Activated CD4-positive, alpha-beta T cell treated with anti-CD3 and anti-CD28 coated beads, Interleukin-2, amount 10 ng/mL, durations not matched to agents 24 days and 14 days (primary cell): Measurements from ENCODE around the gene RASA2. TPM values are rescaled to one million over a fixed set of nuclear protein-coding genes. Genes with fewer than 3 reads are reported as not detected.
A peak's percentile ranks its signal among the peaks of the same experiment; 100 is the strongest.

Experiments
- DNase-seq: peaks from one replicate; pipeline ENCODE4 v3.0.0; 2022
- H3K27ac Mint-ChIP-seq: one replicate; pipeline ENCODE4 v1.8.0; 2022; ENCODE audit warnings: mild to moderate bottlenecking, mixed read lengths
- H3K27me3 Mint-ChIP-seq: one replicate; pipeline ENCODE4 v1.8.0; 2022; ENCODE audit warnings: mixed read lengths
- H3K36me3 Mint-ChIP-seq: one replicate; pipeline ENCODE4 v1.8.0; 2022; ENCODE audit warnings: low read depth, mild to moderate bottlenecking, mixed read lengths
- H3K4me1 Mint-ChIP-seq: one replicate; pipeline ENCODE4 v1.8.0; 2021; ENCODE audit warnings: mixed read lengths
- H3K4me3 Mint-ChIP-seq: one replicate; pipeline ENCODE4 v1.8.0; 2022; ENCODE audit warnings: mild to moderate bottlenecking, moderate library complexity, mixed read lengths
- H3K9me3 Mint-ChIP-seq: one replicate; pipeline ENCODE4 v1.8.0; 2021; ENCODE audit warnings: mixed read lengths
- intact Hi-C: fragments of 100-400 bp; cut with micrococcal nuclease; formaldehyde crosslinking; loops from one replicate; pipeline ENCODE4 v1.15.1; 2023
- total RNA-seq: library from RNA; stranded (reverse); gene quantifications from 2 replicates; pipeline ENCODE4 v1.2.3, GENCODE V29; 2022

RASA2 gene
- total RNA-seq, 1 donor from 2014 or later = 30.2 TPM

DNA sequence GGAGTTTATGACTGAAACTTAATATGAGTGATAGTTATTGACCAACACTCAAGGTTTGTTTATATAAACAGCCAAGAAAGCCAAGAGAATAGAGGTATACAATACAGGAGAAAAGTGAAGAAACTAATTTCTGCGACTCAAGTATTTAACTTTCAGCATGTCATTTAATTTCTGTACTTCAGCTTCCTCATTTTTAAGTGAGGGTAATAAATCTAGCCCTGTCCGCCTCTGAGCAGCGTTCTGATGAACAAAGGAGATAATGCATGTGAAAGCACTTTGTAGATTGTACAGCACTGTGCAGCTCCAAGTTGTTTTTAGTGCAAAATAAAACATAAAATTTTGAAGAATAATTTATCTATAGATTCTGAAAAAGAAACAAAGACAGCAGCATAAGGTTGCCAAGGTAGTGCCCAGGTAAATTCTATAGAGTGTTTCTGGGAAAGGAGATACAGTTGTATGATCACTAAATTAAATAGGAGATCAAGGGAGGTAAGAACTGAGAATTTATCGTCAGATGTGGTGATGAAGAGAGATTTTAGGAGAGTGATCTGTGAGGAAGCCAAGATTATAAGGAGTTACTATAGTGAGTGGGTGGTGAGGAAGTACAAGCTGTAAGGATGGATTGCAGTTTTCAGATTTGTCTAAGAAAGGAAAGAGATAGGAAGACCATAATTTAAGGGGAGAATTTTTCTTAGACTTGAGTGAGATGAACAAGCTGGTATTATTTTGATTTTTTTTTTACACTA lies 71.3 kb downstream of the RASA2 start:
- no peak overlapping the region for H3K4me3 Mint-ChIP-seq
- no peak for DNase-seq
- H3K27me3 Mint-ChIP-seq = no peaks in the 10 kb centered on the region
- intact Hi-C loops = no loop called here
- H3K36me3 Mint-ChIP-seq = peaks cover 20% of the 10 kb centered on the region
- H3K27ac Mint-ChIP-seq = no peak overlapping the region
- H3K9me3 Mint-ChIP-seq = no peaks in the 10 kb centered on the region
- peaks cover 23% of the 10 kb centered on the region for H3K4me1 Mint-ChIP-seq

DNA sequence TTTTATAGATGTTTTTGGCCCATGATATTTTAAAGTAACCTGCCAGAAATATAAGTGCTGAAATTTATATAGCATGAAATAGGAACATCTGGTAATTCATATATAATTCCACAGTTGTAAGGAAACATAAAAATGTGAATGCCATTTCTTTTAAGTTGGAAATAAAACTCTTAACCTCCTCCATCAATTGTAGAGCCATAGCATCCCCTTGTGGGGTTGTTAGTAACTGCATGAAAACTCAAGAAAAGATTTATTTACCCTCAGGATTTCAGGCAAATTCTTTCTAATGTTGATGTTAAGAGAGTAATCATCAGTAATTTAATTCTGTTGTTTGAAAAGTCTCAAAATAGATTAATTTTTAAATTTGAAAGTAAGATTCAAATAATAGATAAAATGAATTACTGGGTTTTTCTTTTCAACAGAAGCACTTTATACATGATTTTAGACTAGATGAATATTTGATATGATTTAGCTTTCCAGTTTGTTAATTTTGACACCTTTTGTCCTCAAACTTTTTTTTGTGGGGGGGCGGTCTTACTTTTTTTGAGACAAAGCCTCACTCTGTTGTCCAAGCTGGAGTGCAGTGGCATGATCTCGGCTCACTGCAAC lies 74.7 kb downstream of the RASA2 start:
- intact Hi-C loops = loop anchor here (1.0 to 5.0 kb wide), 4 partner anchors 86 to 249 kb away; no protein-coding TSS in a partner anchor
- DNase-seq = peak; percentile 87

DNA sequence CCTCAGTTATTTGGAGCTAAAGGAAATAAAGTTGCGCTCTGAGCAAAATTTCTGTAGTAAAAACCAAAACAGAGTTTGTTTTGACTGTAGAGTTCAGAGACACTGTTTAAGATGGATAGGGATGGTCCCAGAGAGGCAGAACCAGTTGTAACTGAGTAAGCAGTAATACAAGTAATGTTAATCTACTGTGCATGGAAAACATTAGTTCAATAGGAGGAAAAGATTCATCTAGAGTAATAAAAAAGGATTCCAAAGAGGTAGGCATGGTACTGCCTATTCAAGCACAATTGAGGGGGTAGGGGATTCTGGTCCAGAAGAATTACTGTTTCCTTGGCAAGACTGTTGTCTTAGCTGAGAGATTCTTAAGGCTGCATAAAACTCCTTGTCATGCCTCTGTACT lies 77.4 kb downstream of the RASA2 start:
- H3K27me3 Mint-ChIP-seq = no peaks in the 10 kb centered on the region
- no peak for DNase-seq
- H3K27ac Mint-ChIP-seq = no peak overlapping the region
- H3K9me3 Mint-ChIP-seq = no peaks in the 10 kb centered on the region
- H3K4me1 Mint-ChIP-seq = peaks cover 13% of the 10 kb centered on the region
- peaks cover 32% of the 10 kb centered on the region for H3K36me3 Mint-ChIP-seq
- no peak overlapping the region for H3K4me3 Mint-ChIP-seq
- intact Hi-C loops = loop anchor here (5.0 kb wide), 2 partner anchors 83 to 252 kb away; no protein-coding TSS in a partner anchor

More for the DNA sequence above, 74.7 kb downstream of the RASA2 start:
- H3K27ac Mint-ChIP-seq = no peak overlapping the region
- H3K9me3 Mint-ChIP-seq = no peaks in the 10 kb centered on the region
- no peak overlapping the region for H3K4me3 Mint-ChIP-seq
- peaks cover 13% of the 10 kb centered on the region for H3K4me1 Mint-ChIP-seq
- H3K36me3 Mint-ChIP-seq = peaks cover 33% of the 10 kb centered on the region
- no peaks in the 10 kb centered on the region for H3K27me3 Mint-ChIP-seq

DNA sequence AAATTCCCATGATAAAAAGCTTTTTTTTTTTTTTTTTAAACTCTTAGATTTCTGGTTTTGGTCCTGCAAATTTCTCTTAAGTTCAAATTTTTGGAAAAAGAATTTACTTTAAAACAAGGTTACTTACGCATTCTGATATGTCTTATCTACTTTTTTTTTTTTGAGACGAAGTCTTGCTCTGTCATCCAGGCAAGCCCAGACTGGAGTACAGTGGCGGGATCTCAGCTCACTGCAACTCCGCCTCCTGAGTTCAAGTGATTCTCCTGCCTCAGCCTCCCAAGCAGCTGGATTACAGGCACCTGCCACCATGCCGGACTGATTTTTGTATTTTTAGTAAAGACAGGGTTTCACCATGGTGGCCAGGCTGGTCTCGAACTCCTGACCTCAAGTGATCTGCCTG lies 83.2 kb downstream of the RASA2 start:
- H3K36me3 Mint-ChIP-seq = peaks cover 31% of the 10 kb centered on the region
- no peaks in the 10 kb centered on the region for H3K27me3 Mint-ChIP-seq
- DNase-seq = no peak
- H3K27ac Mint-ChIP-seq = no peak overlapping the region
- H3K4me3 Mint-ChIP-seq = no peak overlapping the region
- H3K9me3 Mint-ChIP-seq = no peaks in the 10 kb centered on the region
- intact Hi-C loops = loop anchor here (10.0 kb wide), 1 partner anchor 345 kb away; no protein-coding TSS in a partner anchor
- peaks cover 2% of the 10 kb centered on the region for H3K4me1 Mint-ChIP-seq

DNA sequence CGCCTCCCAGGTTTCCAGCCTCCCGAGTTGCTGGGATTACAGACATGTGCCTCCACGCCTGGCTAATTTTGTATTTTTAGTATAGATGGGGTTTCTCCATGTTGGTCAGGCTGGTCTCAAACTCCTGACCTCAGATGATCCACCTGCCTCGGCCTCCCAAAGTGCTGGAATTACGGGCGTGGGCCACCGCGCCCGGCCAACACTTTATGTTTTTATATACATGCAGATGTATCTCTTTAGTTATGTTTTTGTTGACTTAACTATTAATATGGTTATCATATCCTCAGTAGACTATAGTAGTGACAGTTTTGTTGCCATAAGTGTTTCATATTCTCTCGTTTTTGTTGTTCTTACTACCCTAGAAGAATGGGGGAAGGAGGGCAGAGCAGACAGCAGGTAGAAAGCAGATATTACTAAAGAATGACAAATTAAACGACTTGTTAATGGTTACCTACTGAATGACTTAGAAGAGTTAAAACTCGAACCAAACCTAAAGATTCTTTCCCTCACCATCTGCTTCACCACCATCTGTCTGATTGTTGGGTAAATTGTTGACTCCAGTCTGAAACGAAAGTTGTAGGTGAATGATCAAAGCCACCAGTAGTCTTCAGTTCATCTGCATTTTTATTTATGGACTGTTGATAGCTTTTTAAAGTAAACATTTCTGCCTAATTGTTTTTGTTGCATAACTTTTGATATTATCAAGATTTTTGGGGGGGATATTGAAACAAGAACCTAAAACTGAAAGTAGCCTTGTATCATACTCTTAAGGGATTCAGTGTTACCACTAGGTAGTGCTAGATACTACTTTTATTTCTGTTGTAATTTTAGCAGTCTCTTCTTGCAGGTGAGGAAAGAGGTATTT lies 89.3 kb downstream of the RASA2 start:
- Mint-ChIP-seq H3K4me3 (peak overlapping the region; percentile 20), H3K36me3 (peaks cover 44% of the 10 kb centered on the region), H3K9me3 (no peaks in the 10 kb centered on the region), H3K27me3 (no peaks in the 10 kb centered on the region), H3K27ac (peak overlapping the region; percentile 8), H3K4me1 (peaks cover 7% of the 10 kb centered on the region)
- intact Hi-C loops = loop anchor here (2.0 to 10.0 kb wide), 3 partner anchors 71 to 423 kb away; no protein-coding TSS in a partner anchor
- no peak for DNase-seq

DNA sequence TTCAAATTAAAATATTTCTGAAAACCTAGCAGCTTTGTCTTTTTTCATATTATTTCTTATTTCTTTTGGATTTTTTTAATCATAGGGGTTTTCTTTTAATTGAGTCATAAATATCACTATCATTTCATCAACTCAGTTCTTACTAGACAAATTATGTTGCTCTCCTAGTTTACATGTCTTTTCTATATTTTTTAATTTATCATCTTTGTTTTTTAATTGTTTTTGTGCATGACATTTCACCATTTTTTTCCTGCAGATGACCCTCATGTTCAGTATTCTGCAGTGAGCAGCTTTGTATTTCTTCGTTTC lies 89.9 kb downstream of the RASA2 start:
- no peaks in the 10 kb centered on the region for H3K27me3 Mint-ChIP-seq
- H3K9me3 Mint-ChIP-seq = no peaks in the 10 kb centered on the region
- no peak for DNase-seq
- H3K4me1 Mint-ChIP-seq = peaks cover 7% of the 10 kb centered on the region
- peaks cover 40% of the 10 kb centered on the region for H3K36me3 Mint-ChIP-seq
- intact Hi-C loops = loop anchor here (2.0 to 10.0 kb wide), 3 partner anchors 71 to 422 kb away; no protein-coding TSS in a partner anchor
- H3K4me3 Mint-ChIP-seq = no peak overlapping the region
- H3K27ac Mint-ChIP-seq = no peak overlapping the region

DNA sequence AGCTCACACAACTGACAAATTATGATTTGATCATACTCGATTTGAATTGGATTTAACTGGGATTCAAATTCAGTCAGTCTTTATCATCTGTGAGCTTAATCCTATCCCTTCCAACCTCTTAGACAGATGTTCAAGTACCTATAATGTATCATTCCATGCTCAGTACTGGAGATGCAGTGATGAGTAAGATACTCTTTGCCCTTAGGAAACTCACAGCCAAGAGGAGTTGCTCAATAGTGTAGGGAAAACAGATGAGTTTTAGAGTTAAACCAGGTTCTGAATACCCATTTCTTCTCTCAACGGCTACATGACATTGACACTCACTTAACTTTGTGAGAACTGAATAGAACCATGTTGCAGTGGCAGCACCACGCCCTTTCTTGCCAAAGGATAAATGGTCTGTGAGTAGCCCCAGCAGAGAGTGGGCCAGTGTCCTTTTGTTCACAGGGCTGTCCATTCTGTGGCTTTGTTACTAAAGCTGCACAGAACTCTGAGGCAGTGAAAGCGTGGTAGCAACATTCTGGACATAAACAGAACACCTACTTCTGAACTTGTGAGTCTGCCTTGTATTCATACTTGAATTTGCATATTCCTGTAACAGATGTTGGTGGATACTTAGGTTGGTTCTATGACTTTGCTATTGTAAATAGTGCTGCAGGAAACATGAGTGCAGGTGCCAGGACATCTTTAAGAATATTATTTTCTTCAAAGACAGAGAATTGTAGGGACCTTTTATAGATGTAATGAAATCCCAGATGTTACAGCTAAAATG lies 91.6 kb downstream of the RASA2 start:
- DNase-seq = no peak
- intact Hi-C loops = loop anchor here (5.0 to 10.0 kb wide), 2 partner anchors 69 to 336 kb away; no protein-coding TSS in a partner anchor
- H3K4me3 Mint-ChIP-seq = no peak overlapping the region
- H3K4me1 Mint-ChIP-seq = peaks cover 7% of the 10 kb centered on the region
- H3K27me3 Mint-ChIP-seq = no peaks in the 10 kb centered on the region
- H3K27ac Mint-ChIP-seq = no peak overlapping the region
- no peaks in the 10 kb centered on the region for H3K9me3 Mint-ChIP-seq
- peaks cover 40% of the 10 kb centered on the region for H3K36me3 Mint-ChIP-seq

DNA sequence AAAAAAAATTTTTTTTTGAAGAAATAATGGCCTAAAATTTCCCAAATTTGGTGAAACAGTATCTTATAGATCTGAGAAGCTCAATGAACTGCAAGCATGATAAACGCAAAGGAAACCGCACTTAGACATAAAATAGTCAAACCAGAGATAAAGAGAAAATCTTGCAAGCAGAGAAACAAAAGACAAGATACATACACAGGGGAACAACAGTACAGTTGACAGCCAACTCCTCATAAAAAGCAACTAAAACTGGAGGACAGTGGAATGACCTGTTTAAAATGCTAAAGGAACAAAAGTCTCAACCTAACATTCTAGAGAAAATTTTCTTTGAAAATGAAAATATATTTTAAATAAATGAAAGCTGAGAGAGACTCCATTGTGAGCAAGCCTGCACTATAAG lies 107.5 kb downstream of the RASA2 start:
- no peaks in the 10 kb centered on the region for H3K27me3 Mint-ChIP-seq
- H3K36me3 Mint-ChIP-seq = peaks cover 77% of the 10 kb centered on the region
- peaks cover 4% of the 10 kb centered on the region for H3K9me3 Mint-ChIP-seq
- intact Hi-C loops = no loop called here
- H3K4me1 Mint-ChIP-seq = peaks cover 2% of the 10 kb centered on the region
- DNase-seq = no peak
- no peak overlapping the region for H3K27ac Mint-ChIP-seq
- H3K4me3 Mint-ChIP-seq = no peak overlapping the region

DNA sequence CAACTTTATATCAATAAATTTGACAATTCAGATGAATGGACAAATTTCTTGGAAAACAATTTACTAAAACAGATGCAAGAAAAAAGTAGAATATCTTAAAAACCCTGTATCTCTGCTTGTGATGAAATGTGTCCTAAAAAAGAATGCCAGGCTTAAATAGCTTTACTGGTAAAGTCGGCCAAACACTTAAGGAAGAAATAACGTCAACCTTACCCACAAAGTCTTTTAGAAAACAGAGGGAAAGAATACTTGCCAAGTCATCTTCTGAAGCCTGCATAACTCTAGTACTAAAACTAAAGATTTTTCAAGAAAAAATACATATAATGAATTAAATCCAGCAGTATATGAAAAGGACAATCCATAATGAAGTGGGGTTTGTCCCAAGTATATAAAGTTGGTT lies 111.1 kb downstream of the RASA2 start:
- no peak for DNase-seq
- intact Hi-C loops = no loop called here
- Mint-ChIP-seq H3K4me1 (no peaks in the 10 kb centered on the region), H3K9me3 (no peaks in the 10 kb centered on the region), H3K27ac (no peak overlapping the region), H3K36me3 (peaks cover 75% of the 10 kb centered on the region), H3K27me3 (no peaks in the 10 kb centered on the region), H3K4me3 (no peak overlapping the region)

DNA sequence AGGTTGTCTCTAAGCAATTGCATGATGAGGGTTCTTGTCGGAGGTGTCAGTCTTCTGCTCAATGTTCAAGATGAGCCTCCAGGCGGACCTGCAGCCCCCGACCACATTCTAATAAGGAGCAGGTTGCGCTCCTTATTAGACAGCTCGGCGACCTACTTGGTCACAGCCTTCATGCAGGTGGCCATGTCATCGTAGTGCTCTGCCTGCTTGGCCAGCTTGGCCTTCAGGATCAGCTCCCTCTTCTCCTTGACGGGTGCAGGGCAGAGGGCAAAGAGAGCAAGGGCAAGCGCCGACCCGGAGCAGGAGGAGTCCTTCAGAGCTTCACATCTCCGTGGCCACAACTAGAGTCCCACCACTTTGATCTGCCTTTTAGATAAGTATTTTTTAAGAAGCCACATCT lies 113.5 kb downstream of the RASA2 start:
- intact Hi-C loops = no loop called here
- Mint-ChIP-seq H3K4me3 (no peak overlapping the region), H3K9me3 (no peaks in the 10 kb centered on the region), H3K4me1 (no peaks in the 10 kb centered on the region), H3K27me3 (no peaks in the 10 kb centered on the region), H3K27ac (no peak overlapping the region), H3K36me3 (peaks cover 63% of the 10 kb centered on the region)
- DNase-seq = no peak

DNA sequence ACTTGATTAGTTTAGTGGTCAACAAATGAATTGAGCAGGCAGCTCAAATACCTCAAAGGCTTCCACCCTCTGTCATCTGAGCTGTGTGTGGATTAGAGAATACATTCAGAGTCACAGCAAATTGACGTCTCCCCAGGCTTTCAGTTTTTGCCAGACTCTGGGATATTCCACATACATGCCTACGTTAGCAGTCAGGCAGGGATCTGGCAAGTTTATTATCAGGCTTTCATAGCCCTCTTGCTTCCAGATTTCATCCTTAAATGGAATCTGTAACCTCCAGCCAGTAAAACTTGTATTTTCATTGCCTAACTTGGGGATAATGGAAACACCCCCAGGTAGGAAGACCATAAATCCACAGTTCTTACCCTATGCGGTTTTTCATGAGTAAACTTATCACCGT lies 115.9 kb downstream of the RASA2 start:
- no peaks in the 10 kb centered on the region for H3K4me1 Mint-ChIP-seq
- H3K4me3 Mint-ChIP-seq = no peak overlapping the region
- no peak for DNase-seq
- intact Hi-C loops = no loop called here
- H3K9me3 Mint-ChIP-seq = no peaks in the 10 kb centered on the region
- peaks cover 52% of the 10 kb centered on the region for H3K36me3 Mint-ChIP-seq
- H3K27me3 Mint-ChIP-seq = no peaks in the 10 kb centered on the region
- H3K27ac Mint-ChIP-seq = no peak overlapping the region

DNA sequence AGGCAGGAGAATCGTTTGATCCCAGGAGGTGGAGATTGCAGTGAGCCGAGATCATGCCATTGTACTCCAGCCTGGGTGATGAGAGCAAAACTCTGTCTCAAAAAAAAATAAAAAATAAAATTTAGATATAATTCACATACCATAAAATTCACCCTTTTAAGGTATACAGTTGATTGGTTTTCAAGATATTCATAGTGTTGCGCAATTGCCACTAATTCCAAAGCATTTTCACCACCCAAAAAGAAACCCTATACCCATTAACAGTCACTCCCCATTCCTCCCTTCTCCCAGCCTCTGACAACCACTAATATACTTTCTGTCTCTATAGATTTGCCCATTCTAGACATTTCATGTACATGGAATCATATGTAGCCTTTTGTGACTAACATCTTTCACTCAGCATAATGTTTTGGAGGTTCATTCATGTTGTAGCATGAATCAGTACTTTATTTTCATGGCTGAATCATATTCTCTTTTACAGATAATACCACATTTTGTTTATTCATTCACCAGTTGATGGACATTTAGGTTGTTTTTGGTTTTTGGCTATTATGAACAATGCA lies 116.7 kb downstream of the RASA2 start:
- H3K4me1 Mint-ChIP-seq = no peaks in the 10 kb centered on the region
- H3K27ac Mint-ChIP-seq = no peak overlapping the region
- DNase-seq = no peak
- no peak overlapping the region for H3K4me3 Mint-ChIP-seq
- intact Hi-C loops = no loop called here
- H3K36me3 Mint-ChIP-seq = peaks cover 57% of the 10 kb centered on the region
- no peaks in the 10 kb centered on the region for H3K27me3 Mint-ChIP-seq
- no peaks in the 10 kb centered on the region for H3K9me3 Mint-ChIP-seq

DNA sequence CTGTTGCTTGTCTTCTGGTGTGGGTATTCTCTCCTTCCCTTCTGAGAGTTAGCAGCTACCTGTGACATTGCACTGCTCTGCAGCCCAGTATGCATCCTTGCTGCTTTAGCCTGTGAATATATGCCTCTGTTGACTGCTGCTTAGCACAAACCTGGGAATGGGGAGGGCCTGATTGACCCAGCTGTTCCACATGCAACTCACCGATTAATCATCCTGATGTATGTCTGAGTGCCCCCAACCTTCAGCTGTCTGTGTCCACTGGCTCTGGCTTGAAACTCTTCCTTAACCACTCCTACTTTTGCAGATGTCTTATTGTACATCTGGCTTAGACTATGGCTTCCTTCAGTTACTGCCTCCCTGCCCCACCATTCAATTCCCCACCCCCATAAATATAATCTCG lies 119.1 kb downstream of the RASA2 start:
- Mint-ChIP-seq H3K9me3 (no peaks in the 10 kb centered on the region), H3K27ac (no peak overlapping the region), H3K4me3 (no peak overlapping the region), H3K4me1 (no peaks in the 10 kb centered on the region), H3K36me3 (peaks cover 51% of the 10 kb centered on the region), H3K27me3 (no peaks in the 10 kb centered on the region)
- intact Hi-C loops = no loop called here
- no peak for DNase-seq
